ENCODE data around the gene PLEKHJ1.

Gene PLEKHJ1

GRCh38 chr19:2249010-2249866 lies 13.1 kb upstream of the PLEKHJ1 start, which contains the start of gene AMH:
TSS of gene AMH (plus strand) at chr19:2249323. CDS start at chr19:2249333, 10 bp downstream.
- DNase-seq, result no peak

GRCh38 chr19:2248136-2249009 lies 12.2 kb upstream of the PLEKHJ1 start:
- no peak for DNase-seq

- no peak for DNase-seq
Observed at GRCh38 chr19:2247433-2248101, 11.4 kb upstream of the PLEKHJ1 start.

- peak; percentile 33 for DNase-seq
Observed at GRCh38 chr19:2246801-2247361, 10.8 kb upstream of the PLEKHJ1 start.

- DNase-seq, result no peak
Observed at GRCh38 chr19:2246014-2246620, 10.0 kb upstream of the PLEKHJ1 start.

- no peak for DNase-seq
Observed at GRCh38 chr19:2245273-2245672, 9.1 kb upstream of the PLEKHJ1 start.

GRCh38 chr19:2244486-2244885 lies 8.4 kb upstream of the PLEKHJ1 start:
- DNase-seq, result no peak

- DNase-seq, result no peak
Observed at GRCh38 chr19:2244125-2244411, 7.9 kb upstream of the PLEKHJ1 start.

- no peak for DNase-seq
Observed at GRCh38 chr19:2243274-2244124, 7.4 kb upstream of the PLEKHJ1 start.

GRCh38 chr19:2242816-2243215 lies 6.7 kb upstream of the PLEKHJ1 start:
- no peak for DNase-seq

GRCh38 chr19:2242092-2242537 lies 6.0 kb upstream of the PLEKHJ1 start:
- no peak for DNase-seq

- DNase-seq, result no peak
Observed at GRCh38 chr19:2240881-2241760, 5.0 kb upstream of the PLEKHJ1 start.

GRCh38 chr19:2239771-2240770 lies 3.9 kb upstream of the PLEKHJ1 start:
- DNase-seq, result peak; percentile 30

- DNase-seq, result no peak
Observed at GRCh38 chr19:2239173-2239572, 3.0 kb upstream of the PLEKHJ1 start.

GRCh38 chr19:2237869-2238153 lies 1.7 kb upstream of the PLEKHJ1 start:
- DNase-seq, result no peak

- DNase-seq, result no peak
Observed at GRCh38 chr19:2237051-2237868, 1.1 kb upstream of the PLEKHJ1 start.

GRCh38 chr19:2236064-2236313 lies 140 bp downstream of the PLEKHJ1 start:
- DNase-seq, result no peak

GRCh38 chr19:2235381-2236063 lies 607 bp downstream of the PLEKHJ1 start:
- DNase-seq, result no peak
